VCaP (cell line): ENCODE data around the gene BAHCC1.

Experiments
- H3K27ac ChIP-seq: fragments of 450-650 bp; 2 replicates; pipeline ENCODE4 v1.5.1; 2017
- TF ChIP-seq, protein P1 (sequence below): fragments of 450-650 bp; conservative IDR thresholded peaks from 2 replicates; pipeline ENCODE4 v1.5.1; 2017; ENCODE audit warnings: mild to moderate bottlenecking, moderate library complexity

The BAHCC1 gene

DNA sequence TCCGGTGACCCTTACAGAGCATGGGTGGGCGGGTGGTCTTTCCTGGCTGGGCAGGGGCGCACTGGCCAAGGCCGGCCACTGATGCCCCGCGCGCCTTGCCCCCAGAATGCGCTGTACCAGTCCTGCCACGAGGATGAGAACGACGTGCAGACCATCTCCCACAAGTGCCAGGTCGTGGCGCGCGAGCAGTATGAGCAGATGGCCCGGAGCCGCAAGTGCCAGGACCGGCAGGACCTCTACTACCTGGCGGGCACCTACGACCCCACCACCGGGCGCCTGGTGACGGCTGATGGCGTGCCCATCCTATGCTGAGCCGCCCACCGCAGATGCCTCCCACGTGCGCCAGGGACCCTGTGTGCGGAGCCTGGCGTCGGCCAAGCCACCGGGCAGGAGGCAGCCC lies 68.2 kb downstream of the BAHCC1 start:
- TF ChIP-seq, protein P1, sequence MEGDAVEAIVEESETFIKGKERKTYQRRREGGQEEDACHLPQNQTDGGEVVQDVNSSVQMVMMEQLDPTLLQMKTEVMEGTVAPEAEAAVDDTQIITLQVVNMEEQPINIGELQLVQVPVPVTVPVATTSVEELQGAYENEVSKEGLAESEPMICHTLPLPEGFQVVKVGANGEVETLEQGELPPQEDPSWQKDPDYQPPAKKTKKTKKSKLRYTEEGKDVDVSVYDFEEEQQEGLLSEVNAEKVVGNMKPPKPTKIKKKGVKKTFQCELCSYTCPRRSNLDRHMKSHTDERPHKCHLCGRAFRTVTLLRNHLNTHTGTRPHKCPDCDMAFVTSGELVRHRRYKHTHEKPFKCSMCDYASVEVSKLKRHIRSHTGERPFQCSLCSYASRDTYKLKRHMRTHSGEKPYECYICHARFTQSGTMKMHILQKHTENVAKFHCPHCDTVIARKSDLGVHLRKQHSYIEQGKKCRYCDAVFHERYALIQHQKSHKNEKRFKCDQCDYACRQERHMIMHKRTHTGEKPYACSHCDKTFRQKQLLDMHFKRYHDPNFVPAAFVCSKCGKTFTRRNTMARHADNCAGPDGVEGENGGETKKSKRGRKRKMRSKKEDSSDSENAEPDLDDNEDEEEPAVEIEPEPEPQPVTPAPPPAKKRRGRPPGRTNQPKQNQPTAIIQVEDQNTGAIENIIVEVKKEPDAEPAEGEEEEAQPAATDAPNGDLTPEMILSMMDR = no peak

DNA sequence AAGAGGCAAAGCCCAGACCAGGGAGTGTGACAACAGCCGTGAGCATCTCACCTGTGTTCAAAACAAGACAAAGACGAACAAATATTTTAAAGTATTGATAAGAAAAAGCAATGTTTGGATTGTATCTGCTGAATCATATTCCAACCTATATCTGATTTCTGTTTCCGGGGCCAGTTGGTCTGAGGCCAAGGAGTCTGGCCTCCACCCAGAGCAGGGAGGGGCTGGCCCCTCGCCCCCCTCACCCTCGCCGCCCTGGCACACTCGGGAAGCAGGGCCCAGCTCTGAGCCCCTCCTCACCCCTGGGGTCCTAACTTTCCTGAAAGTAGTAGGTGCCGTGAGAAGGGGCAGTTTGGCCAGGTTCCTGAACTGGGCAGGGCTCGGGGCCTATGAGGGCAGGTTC lies 69.3 kb downstream of the BAHCC1 start:
- H3K27ac ChIP-seq = peak overlapping the region; percentile 71; the same call in 1 of the 2 replicates
- TF ChIP-seq, protein P1 = no peak

More for the DNA sequence above, 68.2 kb downstream of the BAHCC1 start:
- no peak overlapping the region for H3K27ac ChIP-seq

DNA sequence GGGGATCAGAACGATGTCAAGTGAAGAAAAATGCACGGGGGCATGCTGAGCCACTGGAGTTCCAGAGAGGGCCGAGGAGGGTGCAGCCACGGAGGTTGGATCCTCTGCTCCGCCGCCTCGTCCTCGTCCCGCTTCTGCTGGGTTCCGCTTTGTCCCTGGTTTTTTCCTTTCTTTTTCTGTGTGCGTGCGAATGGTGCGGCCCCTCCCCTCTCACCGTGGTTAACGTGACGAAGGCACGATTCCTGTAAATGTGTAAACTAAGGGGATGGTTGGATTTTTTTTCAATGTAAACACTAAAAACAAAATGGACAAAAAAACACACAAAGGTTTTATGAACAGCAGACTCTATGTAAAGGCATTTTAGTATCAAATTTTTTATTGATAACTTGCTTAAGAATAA lies 70.7 kb downstream of the BAHCC1 start:
- H3K27ac ChIP-seq = peak overlapping the region; percentile 71
- TF ChIP-seq, protein P1 = no peak

DNA sequence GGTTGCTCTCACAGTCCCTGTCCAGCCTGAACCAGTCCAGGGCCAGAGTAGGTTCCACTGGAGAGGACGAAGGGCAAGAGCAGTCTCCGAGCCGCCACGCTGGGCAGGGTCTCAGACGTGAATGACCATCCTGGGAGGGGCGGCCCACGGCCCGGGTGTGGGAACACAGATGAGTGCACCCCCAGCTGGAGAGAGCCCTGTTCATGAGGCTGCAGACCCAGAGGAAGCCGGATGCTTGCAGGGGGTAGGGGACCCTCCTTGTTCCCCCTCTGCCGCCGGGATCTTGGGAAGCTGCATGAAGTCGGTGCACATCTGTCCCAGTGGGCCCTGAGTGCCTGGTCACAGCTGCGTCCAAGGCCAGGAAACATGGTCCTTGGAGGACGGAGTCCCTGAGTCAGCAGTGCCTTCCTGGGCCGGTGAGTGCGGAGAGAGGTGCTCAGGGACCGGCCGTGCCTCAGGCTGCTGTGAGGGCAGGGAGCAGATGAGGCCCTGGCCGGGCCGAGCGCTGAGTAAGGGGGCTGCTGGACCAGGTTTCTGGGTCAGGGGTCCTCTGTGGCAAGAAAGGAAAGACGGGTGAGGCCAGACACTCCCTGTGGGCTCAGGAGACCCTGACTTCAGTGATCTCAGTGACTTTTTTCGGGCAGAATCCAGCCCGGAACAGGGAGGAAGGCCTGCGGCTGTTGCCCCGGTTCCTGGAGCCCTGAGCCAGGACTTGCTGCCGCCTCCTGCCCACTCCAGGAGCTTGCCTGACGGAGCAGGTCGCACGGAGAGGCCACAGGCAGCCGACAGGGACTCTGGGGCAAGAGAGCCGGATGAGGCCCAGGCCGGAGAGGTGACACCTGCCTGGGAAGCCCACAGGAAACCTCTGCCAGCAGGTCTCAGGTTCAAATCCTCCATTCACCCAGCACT lies 71.6 kb downstream of the BAHCC1 start:
- TF ChIP-seq, protein P1 = no peak
- H3K27ac ChIP-seq = peak overlapping the region; percentile 71

DNA sequence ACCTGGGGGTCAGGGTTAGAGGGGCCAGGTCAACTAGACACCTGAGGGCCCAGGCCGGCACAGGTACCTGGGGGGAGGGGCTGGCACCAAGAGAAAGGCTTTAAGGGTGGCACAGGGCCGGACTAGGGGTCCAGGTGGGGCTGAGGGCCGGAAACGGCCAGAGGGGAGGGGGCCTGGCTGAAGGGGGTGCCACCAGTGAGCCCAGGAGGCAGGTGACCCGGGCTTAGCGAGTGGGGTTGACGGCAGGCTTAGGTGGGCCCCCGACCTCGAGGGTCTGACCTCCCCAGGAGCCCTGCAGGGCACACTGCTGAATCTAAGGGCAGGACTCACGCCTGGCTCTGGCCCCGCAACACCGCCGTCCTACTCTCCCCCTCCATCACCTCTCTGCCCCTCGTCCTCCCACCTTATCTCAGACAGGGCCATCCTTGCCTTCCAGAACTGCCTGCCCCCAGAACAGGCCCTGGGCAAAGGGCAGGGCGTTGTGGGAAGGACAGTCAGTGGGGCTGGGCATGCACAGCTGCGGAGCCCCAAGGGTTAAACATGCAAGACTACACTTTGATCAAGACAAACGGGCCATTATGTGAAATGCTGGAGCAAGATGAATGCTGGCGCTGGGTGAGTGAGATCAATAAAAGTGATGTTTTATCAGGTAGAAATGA lies 73.0 kb downstream of the BAHCC1 start:
- no peak overlapping the region for H3K27ac ChIP-seq
- TF ChIP-seq, protein P1 = no peak

DNA sequence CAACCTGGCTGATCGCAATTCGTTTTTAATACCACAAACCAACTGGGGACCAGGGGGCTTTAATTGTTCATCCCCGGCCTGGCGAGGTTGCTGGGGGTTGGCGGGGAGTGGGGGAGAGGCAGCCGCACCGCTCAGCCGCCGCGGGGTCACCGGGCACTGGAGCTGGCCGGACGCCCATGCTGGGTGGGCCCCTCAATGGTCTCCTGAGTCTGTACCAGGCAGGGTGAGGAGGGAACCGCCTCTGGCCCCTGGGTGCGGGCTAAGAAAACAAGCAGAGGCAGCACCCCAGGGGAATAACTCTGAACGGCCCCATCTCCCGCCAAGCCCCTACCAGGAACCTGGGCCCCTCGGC lies 73.5 kb downstream of the BAHCC1 start:
- no peak overlapping the region for H3K27ac ChIP-seq
- TF ChIP-seq, protein P1 = no peak

DNA sequence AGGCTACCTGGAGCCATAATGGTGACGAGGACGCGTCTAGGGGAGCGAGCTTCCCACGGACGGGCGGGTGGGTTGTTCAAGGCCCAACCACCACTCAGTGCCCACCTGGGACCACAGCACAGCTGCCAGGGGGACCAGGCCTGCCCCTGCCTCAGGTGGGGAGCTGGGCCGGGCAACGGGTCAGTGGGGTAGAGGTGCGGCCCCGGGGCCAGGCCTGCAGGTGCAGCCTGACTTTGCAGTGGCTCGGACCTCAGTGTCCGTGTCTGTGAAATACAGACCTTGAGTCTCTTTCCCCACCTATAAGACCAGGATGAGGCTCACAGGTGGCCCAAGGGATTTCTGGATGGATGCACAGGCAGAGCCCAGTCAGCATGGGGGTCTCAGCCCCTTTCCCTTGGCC lies 74.0 kb downstream of the BAHCC1 start:
- H3K27ac ChIP-seq = no peak overlapping the region
- TF ChIP-seq, protein P1 = no peak
